ENCODE results near the gene FALEC.

GRCh38 chr1:150473659-150474058, 41.9 kb upstream of the FALEC start:
- TF ChIP-seq REST (IDR thresholded peaks at IDR 0.05; ENCODE audit: borderline replicate concordance) (no peak), CTCF (IDR thresholded peaks at IDR 0.05; ENCODE audit: poor library complexity, severe bottlenecking) (no peak)
